NCI-H128 (cell line): ENCODE data around the gene ZNF593OS.

Source experiments
- DNase-seq: peaks from one replicate; lab custom pipeline; 2025; ENCODE audit not compliant: unreplicated experiment; lab: John Stamatoyannopoulos, UW

Gene ZNF593OS

GRCh38 chr1:26184883-26185282, 13.3 kb upstream of the ZNF593OS start:
- DNase-seq = no peak

DNA sequence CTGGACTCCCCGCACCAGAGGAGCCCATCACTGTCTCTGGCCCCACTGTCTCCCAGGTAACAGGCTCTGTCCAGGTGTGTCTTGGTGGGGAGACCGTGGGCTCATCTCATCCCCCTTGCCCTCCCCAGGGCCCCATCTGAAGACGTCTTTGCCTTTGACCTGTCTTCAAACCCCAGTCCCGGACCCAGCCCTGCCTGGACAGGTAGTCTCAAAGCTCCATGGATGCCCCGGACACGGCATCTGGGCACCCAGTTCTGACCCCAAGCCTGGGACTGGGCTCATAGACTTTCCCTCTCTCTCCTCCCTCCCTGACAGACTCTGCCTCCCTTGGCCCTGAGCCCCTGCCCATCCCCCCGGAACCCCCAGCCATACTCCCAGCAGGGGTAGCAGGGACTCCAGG, 12.5 kb upstream of the ZNF593OS start:
- no peak for DNase-seq

DNA sequence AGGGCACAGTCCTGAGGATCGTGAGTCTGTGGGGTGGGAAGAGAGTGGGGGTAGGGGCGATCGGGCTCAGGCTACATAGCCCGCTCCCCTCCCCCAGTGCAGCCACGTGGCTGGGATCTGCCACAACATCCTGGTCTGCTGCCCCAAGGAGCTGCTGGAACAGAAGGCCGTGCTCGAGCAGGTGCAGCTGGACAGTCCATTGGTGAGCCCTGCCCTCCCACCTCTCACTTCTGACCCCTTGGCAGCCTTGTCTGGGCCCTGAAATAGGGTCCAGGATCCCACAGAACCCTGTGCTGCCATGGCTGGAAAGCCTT, 10.7 kb upstream of the ZNF593OS start:
- no peak for DNase-seq

GRCh38 chr1:26181586-26182382, 10.2 kb upstream of the ZNF593OS start:
- no peak for DNase-seq

DNA sequence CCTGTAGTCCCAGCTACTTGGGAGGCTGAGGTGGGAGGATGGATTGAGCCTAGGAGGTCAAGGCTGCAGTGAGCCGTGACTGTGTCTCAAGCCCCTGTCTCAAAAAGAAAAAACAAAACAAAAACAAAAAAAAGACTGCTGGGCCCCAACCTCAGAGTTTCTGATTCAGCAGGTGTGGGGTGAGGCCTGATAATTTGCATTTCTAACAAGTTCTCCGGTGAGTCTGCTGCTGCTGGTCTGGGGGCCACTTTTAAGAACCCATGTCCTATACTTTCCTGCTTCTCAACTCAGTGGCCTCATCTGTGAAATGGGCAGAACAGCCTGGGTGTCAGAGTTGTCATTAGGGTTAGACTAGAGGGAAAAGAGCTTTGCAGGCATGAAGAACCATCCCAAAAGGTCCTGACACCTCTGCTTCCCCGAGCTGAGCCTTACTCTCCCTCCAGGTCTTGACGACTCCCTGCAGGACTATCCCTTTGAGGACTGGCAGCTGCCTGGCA, 8.4 kb upstream of the ZNF593OS start:
- no peak for DNase-seq

- no peak for DNase-seq
Observed at GRCh38 chr1:26177182-26177684, 5.6 kb upstream of the ZNF593OS start, which contains the start of gene CNKSR1. TSS of gene CNKSR1 (plus strand) at chr1:26177491. CDS start at chr1:26177548, 57 bp downstream.

DNA sequence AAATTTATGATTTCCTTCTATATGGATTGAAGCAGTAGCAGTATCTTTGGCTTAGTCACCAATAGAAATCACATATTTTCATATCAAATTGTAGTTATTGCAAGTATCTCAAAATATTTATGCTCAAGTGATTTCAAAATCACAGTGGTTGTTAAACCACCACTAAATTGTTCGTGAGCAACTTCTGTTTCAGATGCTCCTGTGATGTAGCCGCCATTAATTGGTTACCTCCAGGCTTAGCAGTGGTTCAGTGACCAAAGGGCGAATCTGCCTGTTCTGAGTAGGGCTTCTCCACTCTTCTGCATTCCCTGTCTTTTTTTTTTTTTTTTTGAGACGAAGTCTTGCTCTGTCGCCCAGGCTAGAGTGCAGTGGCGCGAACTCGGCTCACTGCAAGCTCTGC, 3.7 kb upstream of the ZNF593OS start:
- DNase-seq = no peak

GRCh38 chr1:26170472-26170821, 1.2 kb downstream of the ZNF593OS start:
- no peak for DNase-seq

DNA sequence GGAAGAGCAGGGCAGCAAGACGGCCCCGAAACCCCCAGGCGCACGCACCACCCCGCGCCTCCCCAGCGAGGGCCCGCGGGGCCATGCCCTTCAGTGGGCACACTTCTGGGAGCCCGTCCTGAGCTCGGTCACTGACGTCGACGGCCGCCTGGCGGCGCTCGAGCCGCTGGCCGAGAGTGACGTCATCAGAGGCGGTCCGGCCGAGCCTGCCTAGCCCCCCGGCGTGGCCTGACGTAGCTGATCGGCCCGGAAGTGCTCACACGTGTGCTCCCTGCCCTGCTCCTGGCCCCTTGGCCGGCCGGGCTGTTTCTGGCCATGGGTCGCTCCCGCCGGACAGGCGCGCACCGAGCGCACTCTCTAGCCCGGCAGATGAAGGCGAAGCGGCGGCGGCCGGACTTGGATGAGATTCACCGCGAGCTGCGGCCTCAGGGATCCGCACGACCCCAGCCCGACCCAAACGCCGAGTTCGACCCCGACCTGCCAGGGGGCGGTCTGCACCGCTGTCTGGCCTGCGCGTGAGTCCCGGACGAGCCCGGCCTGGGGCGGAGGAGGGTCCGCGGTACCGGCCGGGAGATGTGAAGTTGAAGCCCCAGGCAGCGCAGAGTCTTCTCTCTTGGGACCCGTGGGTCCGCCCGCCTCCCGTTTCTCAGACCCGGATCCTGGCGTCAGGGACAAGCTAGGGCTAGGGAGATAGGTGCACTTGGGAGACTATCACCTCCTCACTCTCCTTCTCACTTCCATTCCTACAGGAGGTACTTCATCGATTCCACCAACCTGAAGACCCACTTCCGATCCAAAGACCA, 1.8 kb downstream of the ZNF593OS start, which contains the start of gene ZNF593:
ZNF593 (plus strand) TSS at position 240 of the 803 bp plus-strand sequence; CDS start at position 316, 76 bp downstream.
- peak; percentile 75 for DNase-seq

DNA sequence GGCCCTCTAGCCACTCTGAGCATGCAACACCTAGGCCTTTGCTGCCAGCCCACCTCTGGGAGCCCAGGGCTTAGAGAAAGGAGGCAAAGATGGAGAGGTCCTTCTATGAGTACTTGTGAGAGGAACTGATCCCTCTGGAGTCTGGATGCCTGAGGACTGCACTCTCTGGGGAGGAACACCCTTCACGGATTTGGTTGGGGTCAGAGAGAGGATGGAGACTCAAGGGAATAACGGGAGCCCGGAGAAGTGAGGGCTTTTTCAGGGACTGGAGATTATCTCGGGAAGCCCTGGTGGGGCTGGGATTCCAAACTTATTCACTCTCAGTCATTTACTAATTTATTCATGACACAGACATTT, 2.5 kb downstream of the ZNF593OS start:
- no peak for DNase-seq

DNA sequence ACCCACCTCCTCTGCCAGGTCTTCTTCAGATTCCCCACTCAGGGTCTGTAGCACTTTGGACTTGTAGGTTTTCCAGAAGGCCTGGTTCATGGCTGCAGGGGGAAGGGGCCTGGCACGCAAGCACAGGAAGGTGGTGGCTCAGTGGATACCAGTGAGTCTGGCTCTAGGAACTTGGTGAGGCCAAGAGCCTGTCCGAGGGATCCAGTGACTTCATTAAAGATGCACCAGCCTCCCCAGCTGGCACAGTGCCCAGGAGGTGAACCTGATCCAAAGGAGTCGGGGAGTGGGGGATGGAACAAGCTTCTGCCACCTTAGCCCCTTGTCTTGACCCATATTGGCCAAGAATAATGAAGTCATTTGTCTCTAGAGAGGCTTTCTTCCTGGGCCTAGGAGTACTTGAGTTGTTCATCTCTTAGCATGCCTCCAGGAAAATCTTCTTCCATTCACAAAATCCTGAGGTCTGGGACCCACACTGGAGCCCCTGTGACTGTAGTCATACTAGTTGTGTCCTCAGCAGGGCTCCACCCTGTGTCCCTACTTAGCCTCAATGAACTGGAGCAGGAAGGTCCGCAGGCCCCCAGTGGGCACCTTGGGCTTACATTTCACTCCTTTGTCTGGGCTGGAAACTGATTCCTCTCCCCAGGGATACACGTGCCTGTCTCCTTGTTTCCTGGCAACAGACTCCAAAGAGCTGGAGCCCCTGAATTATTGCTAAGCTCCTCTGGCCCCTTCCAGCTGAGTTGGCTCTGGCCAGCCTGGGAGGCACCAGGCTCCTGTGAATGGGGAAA, 3.0 kb downstream of the ZNF593OS start, which contains the start of gene C1orf232:
C1orf232 (minus strand) TSS at position 554 of the 788 bp plus-strand sequence; CDS start at position 90, 464 bp downstream.
- DNase-seq = peak; percentile 57

GRCh38 chr1:26166719-26167281, 4.8 kb downstream of the ZNF593OS start:
- DNase-seq = no peak

DNA sequence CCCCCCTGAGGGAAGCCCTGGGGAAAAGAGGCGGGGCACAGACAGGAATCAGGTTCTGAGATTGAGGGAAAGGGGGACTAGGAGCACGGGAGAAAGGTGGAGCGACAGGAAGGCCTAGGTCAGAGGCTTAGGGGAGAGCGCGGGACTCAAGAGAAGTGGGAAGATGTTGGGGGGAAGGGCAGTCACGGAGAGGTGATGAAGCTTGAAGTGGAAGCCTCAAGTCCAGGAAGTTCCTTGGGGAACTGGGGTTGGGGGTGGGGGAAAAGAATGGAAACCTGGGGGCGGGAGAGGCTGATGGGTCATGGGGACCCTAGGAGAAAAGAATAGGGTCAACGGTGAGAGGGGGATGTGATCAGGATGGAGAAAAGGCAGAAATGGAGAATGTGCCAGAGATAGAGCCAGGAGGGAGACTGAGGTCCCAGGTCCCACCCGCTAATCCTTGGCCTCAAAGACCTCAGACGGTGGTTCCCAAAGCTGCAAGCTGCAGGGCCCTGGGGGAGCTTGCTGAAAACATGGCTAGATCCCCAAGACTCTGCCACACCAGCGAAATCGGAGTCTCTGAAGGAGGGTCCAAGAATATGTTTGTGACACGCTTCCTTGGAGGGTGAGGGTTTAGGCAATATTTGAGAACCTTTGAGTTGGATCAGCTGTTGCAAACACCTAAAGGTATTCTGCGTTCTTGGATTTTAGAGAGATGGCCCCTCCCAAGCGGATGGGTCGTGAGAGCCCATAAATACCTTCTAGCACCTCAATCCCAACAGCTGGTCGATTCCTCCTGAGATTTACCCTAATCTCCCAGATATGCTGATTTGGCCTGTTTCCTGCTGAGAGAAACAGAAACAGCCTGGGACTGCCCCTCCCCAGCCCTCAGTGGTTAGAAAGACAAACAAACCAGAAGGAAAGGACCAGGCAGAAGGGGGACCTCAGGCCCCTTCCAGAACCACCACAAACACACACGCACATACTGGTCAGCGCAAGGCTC, 6.5 kb downstream of the ZNF593OS start:
- DNase-seq = no peak

DNA sequence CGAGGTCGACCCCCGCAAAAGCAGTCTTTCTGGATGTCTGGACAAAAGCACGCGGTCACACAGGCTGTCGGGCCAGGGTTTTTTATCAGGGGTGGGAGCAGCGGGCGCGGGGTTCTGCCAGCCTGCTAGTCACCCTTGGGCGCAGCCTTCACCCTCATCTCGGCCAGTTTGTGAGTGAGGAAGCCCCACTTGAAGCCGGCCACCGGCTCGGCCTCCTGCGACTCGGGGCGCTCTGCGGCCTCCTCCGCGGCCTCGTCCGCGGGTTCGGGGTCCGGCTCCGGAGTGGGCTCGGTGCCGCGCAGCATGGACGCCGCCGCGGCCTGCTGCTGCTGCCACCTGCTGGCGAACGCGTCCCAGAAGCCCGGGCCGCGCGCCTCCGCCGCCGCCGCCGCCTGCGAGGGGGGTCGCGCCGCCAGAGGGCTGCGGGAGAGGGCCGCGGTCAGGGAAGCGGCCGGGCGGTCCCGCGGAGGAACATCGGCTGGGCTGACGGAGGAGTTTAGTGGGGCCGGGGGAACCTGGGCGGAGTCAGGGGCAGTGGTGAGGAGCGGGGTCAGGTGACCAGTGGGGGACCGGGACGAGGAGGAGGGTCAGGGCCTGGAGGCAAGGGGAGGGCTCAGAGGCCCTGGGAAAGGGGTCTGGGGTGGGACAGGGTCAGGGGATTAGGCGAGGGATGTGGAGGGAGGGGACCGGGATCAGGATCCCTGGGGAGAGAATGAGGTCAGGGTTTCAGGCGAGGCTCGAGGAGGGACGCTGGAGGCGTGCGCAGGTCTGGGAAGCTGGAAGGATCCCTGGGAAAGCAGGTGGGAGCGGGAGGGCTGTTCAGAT, 7.4 kb downstream of the ZNF593OS start:
- DNase-seq = no peak

DNA sequence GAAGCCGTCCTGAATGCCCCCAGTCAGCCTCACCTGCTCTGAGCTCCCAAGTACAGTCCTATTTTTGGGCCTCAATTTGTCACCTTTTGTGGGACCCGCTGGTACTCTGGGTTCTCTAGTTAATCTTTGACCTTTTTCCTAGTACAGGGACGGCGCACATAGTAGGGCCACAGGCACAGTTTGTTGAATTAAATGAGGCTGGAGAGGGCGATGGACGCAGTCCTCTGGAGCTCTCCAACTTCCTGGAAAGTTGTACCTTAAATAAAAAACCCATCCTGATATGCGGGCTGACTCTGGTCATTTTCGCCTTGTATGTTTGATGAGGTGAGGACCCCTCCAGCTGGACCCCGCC, 8.0 kb downstream of the ZNF593OS start:
- DNase-seq = no peak

- no peak for DNase-seq
Observed at GRCh38 chr1:26162220-26162709, 9.4 kb downstream of the ZNF593OS start.

DNA sequence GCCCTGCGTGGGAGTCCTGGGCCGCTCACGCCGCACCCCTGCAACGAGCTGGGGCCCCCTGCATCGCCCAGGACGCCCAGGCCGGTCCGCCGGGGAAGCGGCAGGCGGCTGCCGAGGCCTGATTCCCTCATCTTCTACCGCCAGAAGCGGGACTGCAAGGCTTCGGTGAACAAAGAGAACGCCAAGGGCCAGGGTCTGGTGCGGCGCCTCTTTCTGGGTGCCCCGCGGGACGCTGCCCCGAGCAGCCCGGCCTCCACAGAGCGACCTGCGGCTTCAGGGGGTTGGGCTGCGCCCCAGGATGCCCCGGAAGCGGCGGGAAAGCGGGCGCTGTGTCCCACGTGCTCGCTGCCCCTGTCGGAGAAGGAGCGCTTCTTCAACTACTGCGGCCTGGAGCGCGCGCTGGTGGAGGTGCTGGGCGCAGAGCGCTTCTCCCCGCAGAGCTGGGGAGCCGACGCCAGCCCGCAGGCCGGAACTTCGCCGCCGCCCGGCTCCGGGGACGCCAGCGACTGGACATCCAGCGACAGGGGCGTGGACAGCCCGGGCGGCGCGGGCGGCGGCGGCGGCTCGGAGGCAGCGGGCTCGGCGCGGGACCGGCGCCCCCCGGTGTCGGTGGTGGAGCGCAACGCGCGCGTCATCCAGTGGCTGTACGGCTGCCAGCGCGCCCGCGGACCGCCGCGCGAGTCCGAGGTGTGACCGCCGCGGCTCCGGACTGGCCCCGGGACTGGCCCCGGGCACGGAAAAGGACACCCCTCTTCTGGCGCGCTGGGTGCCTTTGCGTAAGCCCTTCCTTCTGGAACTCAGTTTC, 10.0 kb downstream of the ZNF593OS start:
- DNase-seq = peak; percentile 13
